ENCODE data around the gene PKN1.

DNA sequence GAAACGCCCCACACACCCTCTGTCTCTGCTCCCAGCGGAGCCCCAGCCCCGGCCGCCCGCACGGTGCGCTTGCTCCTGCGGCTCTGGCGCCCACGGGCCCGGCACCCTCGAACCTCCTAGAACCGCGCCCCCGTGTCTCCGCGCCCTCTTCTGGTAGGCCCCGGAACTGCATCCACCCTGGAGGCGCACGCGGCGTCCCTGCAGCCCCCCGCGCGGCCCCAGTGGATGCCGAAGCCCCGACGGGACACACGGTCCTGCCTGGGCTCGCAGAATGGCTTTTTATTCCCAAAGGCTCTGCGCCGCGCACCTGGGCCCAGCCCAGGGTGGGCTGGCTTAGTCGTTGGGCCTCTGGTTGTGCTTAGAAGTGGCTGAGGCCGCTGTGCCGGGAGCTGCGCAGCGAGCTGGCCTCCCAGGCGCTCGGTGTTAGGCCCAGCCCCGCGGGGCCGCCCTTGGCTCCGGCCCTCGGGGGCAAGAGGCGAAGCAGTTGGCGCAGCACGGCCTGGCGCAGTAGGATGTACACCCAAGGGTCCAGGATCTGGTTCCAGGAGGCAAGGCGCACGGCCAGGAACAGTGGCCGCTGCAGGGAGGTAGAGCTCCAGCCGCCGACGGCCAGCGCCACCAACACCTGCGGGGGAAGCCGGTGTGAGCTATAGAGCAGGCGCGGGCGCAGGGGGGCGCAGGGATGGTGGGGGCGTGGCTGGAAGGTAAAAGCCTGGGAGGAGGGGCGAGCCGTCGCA is 39.3 kb downstream of the PKN1 start:
- TF ChIP-seq ZC3H10 (CRISPR knock-in tag; IDR thresholded peaks at IDR 0.05) (no peak; the same call in 1 of the 2 replicates), TOX (CRISPR knock-in tag; IDR thresholded peaks at IDR 0.05; ENCODE audit: borderline replicate concordance) (no peak), BACH2 (CRISPR knock-in tag; IDR thresholded peaks at IDR 0.05; ENCODE audit: borderline replicate concordance) (no peak), ZFP3 (CRISPR knock-in tag; IDR thresholded peaks at IDR 0.05) (no peak), ZNF8 (CRISPR knock-in tag; IDR thresholded peaks at IDR 0.05) (no peak), RARB (CRISPR knock-in tag; IDR thresholded peaks at IDR 0.05) (no peak), GLIS3 (CRISPR knock-in tag; IDR thresholded peaks at IDR 0.05) (no peak), ZNF70 (CRISPR knock-in tag; IDR thresholded peaks at IDR 0.05) (no peak), ARNTL (CRISPR knock-in tag; IDR thresholded peaks at IDR 0.05; ENCODE audit: borderline replicate concordance, low read depth) (no peak), SNAI2 (CRISPR knock-in tag; IDR thresholded peaks at IDR 0.05) (no peak)
- TF ChIP-seq, protein P1, sequence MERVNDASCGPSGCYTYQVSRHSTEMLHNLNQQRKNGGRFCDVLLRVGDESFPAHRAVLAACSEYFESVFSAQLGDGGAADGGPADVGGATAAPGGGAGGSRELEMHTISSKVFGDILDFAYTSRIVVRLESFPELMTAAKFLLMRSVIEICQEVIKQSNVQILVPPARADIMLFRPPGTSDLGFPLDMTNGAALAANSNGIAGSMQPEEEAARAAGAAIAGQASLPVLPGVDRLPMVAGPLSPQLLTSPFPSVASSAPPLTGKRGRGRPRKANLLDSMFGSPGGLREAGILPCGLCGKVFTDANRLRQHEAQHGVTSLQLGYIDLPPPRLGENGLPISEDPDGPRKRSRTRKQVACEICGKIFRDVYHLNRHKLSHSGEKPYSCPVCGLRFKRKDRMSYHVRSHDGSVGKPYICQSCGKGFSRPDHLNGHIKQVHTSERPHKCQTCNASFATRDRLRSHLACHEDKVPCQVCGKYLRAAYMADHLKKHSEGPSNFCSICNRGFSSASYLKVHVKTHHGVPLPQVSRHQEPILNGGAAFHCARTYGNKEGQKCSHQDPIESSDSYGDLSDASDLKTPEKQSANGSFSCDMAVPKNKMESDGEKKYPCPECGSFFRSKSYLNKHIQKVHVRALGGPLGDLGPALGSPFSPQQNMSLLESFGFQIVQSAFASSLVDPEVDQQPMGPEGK (CRISPR knock-in tag; IDR thresholded peaks at IDR 0.05; ENCODE audit: borderline replicate concordance) = no peak
- TF ChIP-seq, protein P2, sequence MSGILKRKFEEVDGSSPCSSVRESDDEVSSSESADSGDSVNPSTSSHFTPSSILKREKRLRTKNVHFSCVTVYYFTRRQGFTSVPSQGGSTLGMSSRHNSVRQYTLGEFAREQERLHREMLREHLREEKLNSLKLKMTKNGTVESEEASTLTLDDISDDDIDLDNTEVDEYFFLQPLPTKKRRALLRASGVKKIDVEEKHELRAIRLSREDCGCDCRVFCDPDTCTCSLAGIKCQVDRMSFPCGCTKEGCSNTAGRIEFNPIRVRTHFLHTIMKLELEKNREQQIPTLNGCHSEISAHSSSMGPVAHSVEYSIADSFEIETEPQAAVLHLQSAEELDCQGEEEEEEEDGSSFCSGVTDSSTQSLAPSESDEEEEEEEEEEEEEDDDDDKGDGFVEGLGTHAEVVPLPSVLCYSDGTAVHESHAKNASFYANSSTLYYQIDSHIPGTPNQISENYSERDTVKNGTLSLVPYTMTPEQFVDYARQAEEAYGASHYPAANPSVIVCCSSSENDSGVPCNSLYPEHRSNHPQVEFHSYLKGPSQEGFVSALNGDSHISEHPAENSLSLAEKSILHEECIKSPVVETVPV (CRISPR knock-in tag; IDR thresholded peaks at IDR 0.05) = no peak
